CD14-positive monocyte (primary cell): ENCODE data around the gene DENND1B. TPM values are rescaled to one million over a fixed set of nuclear protein-coding genes. Genes with fewer than 3 reads are reported as not detected.

ENCODE experiments used
- DNase-seq, 3 donors: peaks; one replicate each; pipeline ENCODE4 v3.0.0-alpha.2; 2011 to 2022
- H2AFZ ChIP-seq: 2 replicates; pipeline ENCODE4 v1.6.0; 2012; ENCODE audit warnings: mild to moderate bottlenecking, low read depth, low read length, inconsistent platforms; ENCODE audit not compliant: insufficient read depth, poor library complexity, severe bottlenecking
- H3K27ac ChIP-seq, 2 donors: 1 replicate in 1 of 2; 2 replicates in 1 of 2; pipeline ENCODE4 v1.5.1; 2012 to 2013; ENCODE audit warnings: low read length in 2 of 2, control low read depth in 1 of 2, inconsistent platforms in 1 of 2, low read depth in 1 of 2, mild to moderate bottlenecking in 1 of 2
- H3K27me3 ChIP-seq, 2 donors: one replicate each; pipeline versions ENCODE4 v1.6.0 to v1.6.1; 2011 to 2013; ENCODE audit warnings: low read length in 2 of 2; ENCODE audit not compliant: control insufficient read depth in 2 of 2, insufficient read depth in 2 of 2
- H3K36me3 ChIP-seq, 2 donors: replicated peaks in 1 of 2; 1 replicate in 1 of 2; 2 replicates in 1 of 2; pipeline versions ENCODE4 v1.5.1 to v1.6.1; 2012 to 2013; ENCODE audit warnings: low read length in 2 of 2, control low read depth in 1 of 2, inconsistent platforms in 1 of 2, mild to moderate bottlenecking in 1 of 2; ENCODE audit not compliant: insufficient read depth in 2 of 2, control insufficient read depth in 1 of 2
- H3K4me1 ChIP-seq, 2 donors: 1 replicate in 1 of 2; 2 replicates in 1 of 2; pipeline versions ENCODE4 v1.5.1 to v1.6.1; 2012 to 2013; ENCODE audit warnings: low read length in 2 of 2, control low read depth in 1 of 2, inconsistent platforms in 1 of 2, mild to moderate bottlenecking in 1 of 2, moderate library complexity in 1 of 2; ENCODE audit not compliant: insufficient read depth in 2 of 2, control insufficient read depth in 1 of 2
- H3K4me2 ChIP-seq: replicated peaks from 2 replicates; pipeline ENCODE3; 2012; ENCODE audit warnings: low read length, moderate library complexity, mild to moderate bottlenecking; ENCODE audit not compliant: poor library complexity, severe bottlenecking; ENCODE audit errors: extremely low read depth
- H3K4me3 ChIP-seq, 3 experiments: fragments of 200-600 bp in 1 of 3; sonication (generic) in 1 of 3; replicated peaks in 1 of 3; 1 replicate in 2 of 3; 2 replicates in 1 of 3; pipeline ENCODE4 v1.5.1; 2011 to 2013; ENCODE audit warnings: low read length in 3 of 3, mild to moderate bottlenecking in 3 of 3, control low read depth in 2 of 3, low read depth in 2 of 3, inconsistent platforms in 1 of 3, moderate library complexity in 1 of 3
- H3K79me2 ChIP-seq: 2 replicates; pipeline ENCODE4 v1.6.0; 2012; ENCODE audit warnings: mild to moderate bottlenecking, control low read depth, inconsistent platforms, low read length, moderate library complexity; ENCODE audit not compliant: insufficient read depth
- H3K9ac ChIP-seq: 2 replicates; pipeline ENCODE4 v1.6.0; 2017; ENCODE audit warnings: low read length, mild to moderate bottlenecking; ENCODE audit not compliant: insufficient read depth, poor library complexity, severe bottlenecking
- H3K9me3 ChIP-seq, 2 donors: replicated peaks in 1 of 2; 1 replicate in 1 of 2; 2 replicates in 1 of 2; pipeline versions ENCODE4 v1.5.1 to v1.6.1; 2012 to 2013; ENCODE audit warnings: low read length in 2 of 2, control low read depth in 1 of 2; ENCODE audit not compliant: control insufficient read depth in 1 of 2, insufficient read depth in 1 of 2
- H4K20me1 ChIP-seq: 2 replicates; pipeline ENCODE4 v1.6.0; 2012; ENCODE audit warnings: mild to moderate bottlenecking, low read length, control low read depth, moderate library complexity; ENCODE audit not compliant: insufficient read depth
- H3K27ac Mint-ChIP-seq, 7 donors: one replicate each; pipeline ENCODE4 v1.8.0; 2020; ENCODE audit warnings: mild to moderate bottlenecking in 7 of 7, mixed read lengths in 7 of 7, moderate library complexity in 6 of 7, inconsistent platforms in 2 of 7
- H3K27me3 Mint-ChIP-seq, 3 donors: one replicate each; pipeline ENCODE4 v1.8.0; 2021 to 2022; ENCODE audit warnings: low read depth in 3 of 3, mild to moderate bottlenecking in 3 of 3, mixed read lengths in 3 of 3, moderate library complexity in 3 of 3, inconsistent platforms in 1 of 3
- H3K36me3 Mint-ChIP-seq, 2 donors: one replicate each; pipeline ENCODE4 v1.8.0; 2020; ENCODE audit warnings: mixed read lengths in 2 of 2, inconsistent platforms in 1 of 2, mild to moderate bottlenecking in 1 of 2
- H3K4me1 Mint-ChIP-seq: one replicate; pipeline ENCODE4 v1.8.0; 2020; ENCODE audit warnings: mild to moderate bottlenecking, mixed read lengths
- H3K4me3 Mint-ChIP-seq, 2 donors: one replicate each; pipeline ENCODE4 v1.8.0; 2020; ENCODE audit warnings: mild to moderate bottlenecking in 2 of 2, mixed read lengths in 2 of 2, moderate library complexity in 1 of 2
- H3K9me3 Mint-ChIP-seq, 7 donors: one replicate each; pipeline ENCODE4 v1.8.0; 2020 to 2022; ENCODE audit warnings: mixed read lengths in 7 of 7, mild to moderate bottlenecking in 6 of 7, moderate library complexity in 6 of 7, inconsistent platforms in 2 of 7
- WGBS: methylation state at CpG from one replicate; pipeline ENCODE4 v1.1.5; 2013; ENCODE audit warnings: missing lambda C conversion rate; ENCODE audit not compliant: insufficient coverage; 5-methylcytosine and 5-hydroxymethylcytosine counted together
- intact Hi-C, 2 donors: fragments of 100-400 bp; cut with micrococcal nuclease; formaldehyde crosslinking; loops; one replicate each; pipeline versions ENCODE4 v1.15.0 to v1.15.1; 2023
- polyA plus RNA-seq, 3 donors: library from polyadenylated mRNA; depleted of rRNA in 1 of 3; unstranded in 2 of 3; stranded (reverse) in 1 of 3; fragments of 300-500 nt in 2 of 3; fragments of >200 nt in 1 of 3; fragmentation: Illumina TruSeq in 2 of 3; gene quantifications; 1 replicate in 2 of 3; 2 replicates in 1 of 3; pipeline ENCODE4 v1.2.3, GENCODE V29; 2012 to 2021
- TF ChIP-seq, protein P1 (sequence below): fragments of 200-600 bp; IDR thresholded peaks from one replicate; pipeline ENCODE4 v1.8.0; 2022; ENCODE audit warnings: antibody characterized with exemption, mild to moderate bottlenecking

The DENND1B gene
- polyA plus RNA-seq, 3 donors = 3.0 to 8.2 (median 5.7) TPM

DNA sequence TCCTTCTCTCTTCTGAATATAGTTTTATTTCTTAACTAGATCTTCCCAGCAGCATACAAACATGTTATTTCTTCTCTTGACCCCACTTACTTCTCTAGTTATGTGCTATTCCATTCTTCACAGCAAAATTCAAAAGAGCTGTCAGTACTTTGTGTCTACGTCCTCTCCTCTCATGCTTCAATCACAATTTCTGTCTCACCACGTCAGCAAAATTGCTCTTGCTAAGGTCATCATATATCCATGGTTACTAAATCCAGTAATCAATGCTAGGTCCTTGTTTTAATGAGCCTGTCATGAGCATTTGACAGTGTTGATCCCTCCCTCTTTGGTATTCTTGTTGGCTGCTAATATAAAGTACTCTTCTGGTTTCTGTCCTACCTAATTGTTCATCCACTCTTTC lies 214.2 kb downstream of the DENND1B start:
- no peak for DNase-seq
- Histone ChIP-seq H2AFZ (no peak overlapping the region), H3K9ac (no peak overlapping the region), H3K4me2 (no peak overlapping the region), H3K27me3 (no peaks in the 10 kb centered on the region), H3K27ac (no peak overlapping the region), H3K4me3 (no peak overlapping the region), H3K9me3 (no peaks in the 10 kb centered on the region), H3K4me1 (no peaks in the 10 kb centered on the region), H3K36me3 (no peaks in the 10 kb centered on the region), H3K79me2 (no peaks in the 10 kb centered on the region), H4K20me1 (no peaks in the 10 kb centered on the region)
- TF ChIP-seq, protein P1, sequence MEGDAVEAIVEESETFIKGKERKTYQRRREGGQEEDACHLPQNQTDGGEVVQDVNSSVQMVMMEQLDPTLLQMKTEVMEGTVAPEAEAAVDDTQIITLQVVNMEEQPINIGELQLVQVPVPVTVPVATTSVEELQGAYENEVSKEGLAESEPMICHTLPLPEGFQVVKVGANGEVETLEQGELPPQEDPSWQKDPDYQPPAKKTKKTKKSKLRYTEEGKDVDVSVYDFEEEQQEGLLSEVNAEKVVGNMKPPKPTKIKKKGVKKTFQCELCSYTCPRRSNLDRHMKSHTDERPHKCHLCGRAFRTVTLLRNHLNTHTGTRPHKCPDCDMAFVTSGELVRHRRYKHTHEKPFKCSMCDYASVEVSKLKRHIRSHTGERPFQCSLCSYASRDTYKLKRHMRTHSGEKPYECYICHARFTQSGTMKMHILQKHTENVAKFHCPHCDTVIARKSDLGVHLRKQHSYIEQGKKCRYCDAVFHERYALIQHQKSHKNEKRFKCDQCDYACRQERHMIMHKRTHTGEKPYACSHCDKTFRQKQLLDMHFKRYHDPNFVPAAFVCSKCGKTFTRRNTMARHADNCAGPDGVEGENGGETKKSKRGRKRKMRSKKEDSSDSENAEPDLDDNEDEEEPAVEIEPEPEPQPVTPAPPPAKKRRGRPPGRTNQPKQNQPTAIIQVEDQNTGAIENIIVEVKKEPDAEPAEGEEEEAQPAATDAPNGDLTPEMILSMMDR = no peak
- intact Hi-C loops = no loop called here
- Mint-ChIP-seq H3K4me1 (no peaks in the 10 kb centered on the region), H3K9me3 (peaks cover 0 to under 1% (median 0%) of the 10 kb centered on the region in 7 donors), H3K36me3 (peaks cover 8 to 9% of the 10 kb centered on the region in 2 donors), H3K27me3 (no peaks in the 10 kb centered on the region), H3K27ac (no peak overlapping the region), H3K4me3 (no peak overlapping the region)
- 100% methylated on average over 1 of the region's 2 CpGs for WGBS

DNA sequence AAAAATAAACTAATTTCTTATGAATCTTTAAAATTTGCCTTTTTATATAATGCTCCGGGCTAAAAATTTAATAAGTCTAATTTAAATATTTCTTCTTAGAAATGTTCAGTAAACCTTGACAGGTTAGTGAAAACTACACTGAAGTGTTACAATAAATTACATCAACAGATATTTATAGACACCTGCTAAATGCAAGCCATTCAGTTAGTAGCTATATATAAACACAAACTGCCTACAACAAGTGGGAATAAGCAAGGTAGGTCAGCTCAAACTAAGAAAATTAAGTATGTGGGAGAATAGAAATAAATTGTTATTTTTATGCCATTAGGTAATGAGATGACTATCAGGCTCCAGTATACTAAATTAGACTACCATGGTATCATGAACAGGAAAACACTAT lies 215.6 kb downstream of the DENND1B start:
- Mint-ChIP-seq H3K4me3 (no peak overlapping the region), H3K36me3 (peaks cover 8 to 9% of the 10 kb centered on the region in 2 donors), H3K4me1 (no peaks in the 10 kb centered on the region), H3K9me3 (no peaks in the 10 kb centered on the region), H3K27ac (no peak overlapping the region), H3K27me3 (no peaks in the 10 kb centered on the region)
- DNase-seq = no peak
- Histone ChIP-seq H3K4me1 (no peaks in the 10 kb centered on the region), H3K4me2 (no peak overlapping the region), H4K20me1 (no peaks in the 10 kb centered on the region), H3K36me3 (no peaks in the 10 kb centered on the region), H3K4me3 (no peak overlapping the region), H3K27ac (no peak overlapping the region), H2AFZ (no peak overlapping the region), H3K79me2 (no peaks in the 10 kb centered on the region), H3K27me3 (no peaks in the 10 kb centered on the region), H3K9ac (no peak overlapping the region), H3K9me3 (no peaks in the 10 kb centered on the region)
- TF ChIP-seq, protein P1 = no peak
- intact Hi-C loops = no loop called here
- no CpG with 5 or more reads among the region's 1 CpG for WGBS
